Parathyroid adenoma (tissue), 2 donors: ENCODE measurements around the gene COLQ.

Source experiments
- H2AFZ ChIP-seq: fragments of 300-600 bp; sonication (generic); one replicate; pipeline ENCODE4 v1.7.0; 2017; ENCODE audit warnings: antibody characterized with exemption, mild to moderate bottlenecking
- H3K27ac ChIP-seq: fragments of 300-600 bp; sonication (generic); one replicate; pipeline ENCODE4 v1.7.0; 2017
- H3K27me3 ChIP-seq: fragments of 300-600 bp; sonication (generic); one replicate; pipeline ENCODE4 v1.7.0; 2017; ENCODE audit warnings: low read length; ENCODE audit not compliant: control insufficient read depth, insufficient read depth
- H3K36me3 ChIP-seq: fragments of 300-600 bp; sonication (generic); one replicate; pipeline ENCODE4 v1.7.0; 2017; ENCODE audit warnings: low read length; ENCODE audit not compliant: control insufficient read depth, insufficient read depth
- H3K4me1 ChIP-seq: fragments of 300-600 bp; sonication (generic); one replicate; pipeline ENCODE4 v1.7.0; 2017; ENCODE audit warnings: control low read depth
- H3K4me2 ChIP-seq: fragments of 300-600 bp; sonication (generic); one replicate; pipeline ENCODE4 v1.7.0; 2017; ENCODE audit warnings: low read length
- H3K4me3 ChIP-seq: fragments of 300-600 bp; sonication (generic); one replicate; pipeline ENCODE4 v1.7.0; 2017; ENCODE audit warnings: low read depth, low read length
- H3K79me2 ChIP-seq: fragments of 300-600 bp; sonication (generic); one replicate; pipeline ENCODE4 v1.7.0; 2017; ENCODE audit warnings: control low read depth
- H3K9ac ChIP-seq: fragments of 300-600 bp; sonication (generic); one replicate; pipeline ENCODE4 v1.7.0; 2017; ENCODE audit warnings: mild to moderate bottlenecking
- H3K9me3 ChIP-seq: fragments of 300-600 bp; sonication (generic); one replicate; pipeline ENCODE4 v1.7.0; 2017; ENCODE audit warnings: low read length; ENCODE audit not compliant: control insufficient read depth
- TF ChIP-seq, protein P1 (sequence below): fragments of 300-600 bp; sonication (generic); IDR thresholded peaks from one replicate; pipeline ENCODE4 v1.7.0; 2017; ENCODE audit warnings: antibody characterized with exemption, mild to moderate bottlenecking
- donor health status: primary hyperparathyroidism.

The COLQ gene

DNA sequence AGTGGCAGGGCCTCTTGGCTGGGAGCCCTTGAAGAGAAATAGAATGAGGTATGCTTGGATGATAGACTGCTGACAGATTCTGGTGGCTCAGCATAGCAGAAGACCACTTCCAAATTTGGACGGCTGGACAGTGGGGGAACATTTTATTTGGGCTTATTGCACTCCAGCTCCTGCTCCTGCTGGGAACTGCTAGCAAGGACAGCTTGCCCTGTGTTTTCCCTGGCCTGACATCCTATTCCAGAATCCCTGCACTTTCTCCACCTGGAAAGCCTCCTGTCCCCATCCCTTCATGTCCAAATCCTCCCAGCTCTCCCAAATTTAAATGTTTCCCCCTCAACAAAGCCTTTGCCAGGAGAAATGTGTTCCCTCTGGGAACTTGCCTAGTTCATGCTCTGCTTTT lies 9.8 kb upstream of the COLQ start:
- no peaks in the 10 kb centered on the region for H3K27me3 ChIP-seq
- no peak overlapping the region for H3K27ac ChIP-seq
- no peaks in the 10 kb centered on the region for H3K36me3 ChIP-seq
- no peaks in the 10 kb centered on the region for H3K79me2 ChIP-seq
- no peaks in the 10 kb centered on the region for H3K9me3 ChIP-seq
- TF ChIP-seq, protein P1, sequence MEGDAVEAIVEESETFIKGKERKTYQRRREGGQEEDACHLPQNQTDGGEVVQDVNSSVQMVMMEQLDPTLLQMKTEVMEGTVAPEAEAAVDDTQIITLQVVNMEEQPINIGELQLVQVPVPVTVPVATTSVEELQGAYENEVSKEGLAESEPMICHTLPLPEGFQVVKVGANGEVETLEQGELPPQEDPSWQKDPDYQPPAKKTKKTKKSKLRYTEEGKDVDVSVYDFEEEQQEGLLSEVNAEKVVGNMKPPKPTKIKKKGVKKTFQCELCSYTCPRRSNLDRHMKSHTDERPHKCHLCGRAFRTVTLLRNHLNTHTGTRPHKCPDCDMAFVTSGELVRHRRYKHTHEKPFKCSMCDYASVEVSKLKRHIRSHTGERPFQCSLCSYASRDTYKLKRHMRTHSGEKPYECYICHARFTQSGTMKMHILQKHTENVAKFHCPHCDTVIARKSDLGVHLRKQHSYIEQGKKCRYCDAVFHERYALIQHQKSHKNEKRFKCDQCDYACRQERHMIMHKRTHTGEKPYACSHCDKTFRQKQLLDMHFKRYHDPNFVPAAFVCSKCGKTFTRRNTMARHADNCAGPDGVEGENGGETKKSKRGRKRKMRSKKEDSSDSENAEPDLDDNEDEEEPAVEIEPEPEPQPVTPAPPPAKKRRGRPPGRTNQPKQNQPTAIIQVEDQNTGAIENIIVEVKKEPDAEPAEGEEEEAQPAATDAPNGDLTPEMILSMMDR: no peak
- H2AFZ ChIP-seq: no peak overlapping the region
- H3K9ac ChIP-seq: no peak overlapping the region
- no peak overlapping the region for H3K4me3 ChIP-seq
- no peaks in the 10 kb centered on the region for H3K4me1 ChIP-seq
- H3K4me2 ChIP-seq: no peak overlapping the region

DNA sequence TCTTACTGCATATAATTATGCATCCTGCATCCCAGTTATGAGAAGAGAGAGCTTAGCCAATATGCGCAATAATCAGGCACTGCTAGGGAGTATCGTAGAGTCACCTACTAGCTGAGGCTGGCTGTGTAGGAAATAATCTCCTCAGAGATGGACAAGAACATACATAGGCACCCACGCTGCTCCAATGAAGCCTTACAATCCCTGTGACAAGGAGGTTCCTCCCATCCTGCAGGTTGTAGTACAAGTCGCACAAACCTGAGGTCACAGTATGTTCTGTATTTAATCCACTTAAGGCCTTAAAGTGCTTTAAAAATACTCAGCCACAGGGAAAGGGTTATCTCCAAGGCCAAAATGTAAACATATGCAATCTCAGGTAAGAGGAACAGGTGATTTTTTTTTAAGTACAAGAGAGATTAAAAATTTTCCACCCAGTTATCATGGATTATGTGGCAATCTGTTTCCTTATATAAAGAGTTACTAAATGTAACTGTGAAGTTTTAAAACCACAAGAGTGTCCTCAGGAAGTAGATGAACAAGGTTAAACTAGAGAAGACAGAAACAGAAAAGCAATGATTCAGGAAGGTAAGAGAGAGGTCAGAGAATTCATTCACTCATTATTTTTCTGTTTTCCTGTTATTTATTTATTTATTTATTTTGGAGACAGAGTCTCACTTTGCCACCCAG lies 7.5 kb upstream of the COLQ start:
- no peaks in the 10 kb centered on the region for H3K4me1 ChIP-seq
- H2AFZ ChIP-seq: no peak overlapping the region
- H3K27me3 ChIP-seq: no peaks in the 10 kb centered on the region
- H3K9me3 ChIP-seq: no peaks in the 10 kb centered on the region
- no peak overlapping the region for H3K27ac ChIP-seq
- H3K9ac ChIP-seq: no peak overlapping the region
- no peak overlapping the region for H3K4me2 ChIP-seq
- TF ChIP-seq, protein P1: no peak
- H3K36me3 ChIP-seq: no peaks in the 10 kb centered on the region
- no peaks in the 10 kb centered on the region for H3K79me2 ChIP-seq
- no peak overlapping the region for H3K4me3 ChIP-seq

DNA sequence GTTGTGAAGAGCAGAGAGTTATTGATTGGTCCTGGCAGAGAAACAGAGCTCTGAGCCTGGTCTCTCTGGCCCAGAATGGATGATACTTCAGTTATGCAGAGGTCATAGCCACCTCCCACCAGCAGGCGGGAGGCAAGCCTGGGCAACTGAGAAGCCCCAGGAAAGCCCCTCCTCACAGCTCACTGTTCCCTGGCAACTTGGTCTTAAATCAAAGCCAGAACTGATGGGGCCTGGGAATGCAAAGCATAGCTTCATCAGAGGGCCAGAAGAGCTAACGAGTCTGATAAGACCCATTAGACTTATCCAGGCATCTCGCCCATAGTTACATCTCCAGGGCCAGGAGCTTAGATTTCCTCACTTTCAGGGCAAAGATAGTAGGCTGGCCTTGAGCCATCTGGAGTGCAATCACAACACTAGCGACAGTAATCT lies 5.5 kb upstream of the COLQ start:
- Histone ChIP-seq H3K9ac (no peak overlapping the region), H3K4me2 (no peak overlapping the region), H3K27me3 (no peaks in the 10 kb centered on the region), H3K36me3 (no peaks in the 10 kb centered on the region), H3K79me2 (no peaks in the 10 kb centered on the region), H3K4me3 (no peak overlapping the region), H3K27ac (no peak overlapping the region), H2AFZ (no peak overlapping the region), H3K9me3 (no peaks in the 10 kb centered on the region), H3K4me1 (no peaks in the 10 kb centered on the region)
- TF ChIP-seq, protein P1: no peak

GRCh38 chr3:15525790-15526189 lies 4.3 kb upstream of the COLQ start:
- TF ChIP-seq, protein P1: no peak
- H3K9me3 ChIP-seq: no peaks in the 10 kb centered on the region
- H3K79me2 ChIP-seq: no peaks in the 10 kb centered on the region
- H3K4me1 ChIP-seq: peaks cover 5% of the 10 kb centered on the region
- no peak overlapping the region for H3K27ac ChIP-seq
- H3K4me3 ChIP-seq: no peak overlapping the region
- H3K4me2 ChIP-seq: no peak overlapping the region
- no peak overlapping the region for H3K9ac ChIP-seq
- H3K27me3 ChIP-seq: no peaks in the 10 kb centered on the region
- no peaks in the 10 kb centered on the region for H3K36me3 ChIP-seq
- H2AFZ ChIP-seq: no peak overlapping the region
